Astrocyte (in vitro differentiated cells and primary cell): ENCODE data around the gene RUNX1. TPM values are rescaled to one million over a fixed set of nuclear protein-coding genes. Genes with fewer than 3 reads are reported as not detected.
A peak's percentile ranks its signal among the peaks of the same experiment; 100 is the strongest.

Source experiments
- DNase-seq: peaks from one replicate; pipeline ENCODE4 v3.0.0-alpha.2; 2010; ENCODE audit warnings: low read depth
- FAIRE-seq: peaks from 2 replicates; lab custom pipeline; 2011; peaks lifted over from hg19 to GRCh38; lab: Jason Lieb, UNC
- H2AFZ ChIP-seq: 2 replicates; pipeline ENCODE4 v1.6.0; 2012; ENCODE audit warnings: low read depth, low read length, inconsistent platforms
- H3K27ac ChIP-seq: 2 replicates; pipeline ENCODE4 v1.5.1; 2011; ENCODE audit warnings: low read depth, low read length, inconsistent platforms
- H3K27me3 ChIP-seq: 2 replicates; pipeline ENCODE4 v1.6.0; 2011; ENCODE audit warnings: low read length, inconsistent platforms; ENCODE audit not compliant: insufficient read depth
- H3K36me3 ChIP-seq: 2 replicates; pipeline ENCODE4 v1.5.1; 2011; ENCODE audit warnings: low read length, inconsistent platforms; ENCODE audit not compliant: insufficient read depth
- H3K4me1 ChIP-seq: 2 replicates; pipeline ENCODE4 v1.5.1; 2011; ENCODE audit warnings: low read length, inconsistent platforms; ENCODE audit not compliant: insufficient read depth
- H3K4me2 ChIP-seq: 2 replicates; pipeline ENCODE4 v1.6.0; 2012; ENCODE audit warnings: low read length, inconsistent platforms
- H3K4me3 ChIP-seq: 2 replicates; pipeline ENCODE4 v1.5.1; 2011; ENCODE audit warnings: low read depth, mild to moderate bottlenecking, low read length, inconsistent platforms; ENCODE audit not compliant: insufficient read depth
- H3K79me2 ChIP-seq: 2 replicates; pipeline ENCODE4 v1.6.0; 2012; ENCODE audit warnings: mild to moderate bottlenecking, low read length, inconsistent platforms; ENCODE audit not compliant: insufficient read depth
- H3K9ac ChIP-seq: 2 replicates; pipeline ENCODE4 v1.6.0; 2012; ENCODE audit warnings: mild to moderate bottlenecking, low read length, inconsistent platforms
- H3K9me3 ChIP-seq: 2 replicates; pipeline ENCODE4 v1.5.1; 2012; ENCODE audit warnings: low read depth, mild to moderate bottlenecking, low read length, inconsistent platforms; ENCODE audit not compliant: insufficient read depth
- H4K20me1 ChIP-seq: 2 replicates; pipeline ENCODE4 v1.6.0; 2012; ENCODE audit warnings: low read length, inconsistent platforms; ENCODE audit not compliant: insufficient read depth
- H3K27ac Mint-ChIP-seq: one replicate; pipeline ENCODE4 v1.8.0; 2021; ENCODE audit warnings: mild to moderate bottlenecking, mixed read lengths; ENCODE audit not compliant: unreplicated experiment
- H3K27me3 Mint-ChIP-seq: one replicate; pipeline ENCODE4 v1.8.0; 2021; ENCODE audit warnings: low read depth, mixed read lengths; ENCODE audit not compliant: unreplicated experiment
- H3K36me3 Mint-ChIP-seq: one replicate; pipeline ENCODE4 v1.8.0; 2021; ENCODE audit warnings: low read depth, mixed read lengths; ENCODE audit not compliant: unreplicated experiment
- H3K4me1 Mint-ChIP-seq: one replicate; pipeline ENCODE4 v1.8.0; 2021; ENCODE audit warnings: low read depth, mixed read lengths; ENCODE audit not compliant: unreplicated experiment
- H3K4me3 Mint-ChIP-seq: one replicate; pipeline ENCODE4 v1.8.0; 2021; ENCODE audit warnings: mild to moderate bottlenecking, moderate library complexity, mixed read lengths; ENCODE audit not compliant: unreplicated experiment
- H3K9me3 Mint-ChIP-seq: one replicate; pipeline ENCODE4 v1.8.0; 2021; ENCODE audit warnings: mild to moderate bottlenecking, mixed read lengths; ENCODE audit not compliant: unreplicated experiment
- CTCF ChIP-seq: IDR thresholded peaks from 2 replicates; pipeline ENCODE4 v1.5.1; 2011; ENCODE audit warnings: low read depth, mild to moderate bottlenecking, inconsistent platforms, low read length, moderate library complexity; ENCODE audit not compliant: insufficient read depth
- EZH2 ChIP-seq: IDR thresholded peaks from 2 replicates; pipeline ENCODE4 v1.6.1; 2012; ENCODE audit warnings: mild to moderate bottlenecking, low read length, inconsistent platforms; ENCODE audit not compliant: insufficient read depth
- total RNA-seq: library from RNA; stranded (reverse); gene quantifications from 2 replicates; pipeline ENCODE4 v1.2.1, GENCODE V29; 2021

Gene RUNX1
- total RNA-seq, 1 donor from 2014 or later, result 84.6 TPM

- Histone ChIP-seq H3K79me2 (no peaks in the 10 kb centered on the region), H3K36me3 (no peaks in the 10 kb centered on the region), H3K4me1 (peaks cover 21% of the 10 kb centered on the region), H3K4me2 (peak overlapping the region; percentile 44), H4K20me1 (no peaks in the 10 kb centered on the region), H3K4me3 (no peak overlapping the region), H3K9ac (peak overlapping the region; percentile 41), H2AFZ (no peak overlapping the region), H3K27ac (peak overlapping the region; percentile 84), H3K27me3 (no peaks in the 10 kb centered on the region), H3K9me3 (no peaks in the 10 kb centered on the region)
- H3K27me3 Mint-ChIP-seq, result no peaks in the 10 kb centered on the region
- TF ChIP-seq CTCF (no peak), EZH2 (no peak)
- FAIRE-seq, result peak; percentile 32
- peaks cover 47% of the 10 kb centered on the region for H3K4me1 Mint-ChIP-seq
- peak; percentile 80 for DNase-seq
- H3K9me3 Mint-ChIP-seq, result no peaks in the 10 kb centered on the region
- H3K27ac Mint-ChIP-seq, result peak overlapping the region; percentile 44
- no peak overlapping the region for H3K4me3 Mint-ChIP-seq
- H3K36me3 Mint-ChIP-seq, result peaks cover 2% of the 10 kb centered on the region
Observed at GRCh38 chr21:34930971-34931370, 118.1 kb downstream of the RUNX1 start.

- Histone ChIP-seq H3K9me3 (no peaks in the 10 kb centered on the region), H3K9ac (no peak overlapping the region), H3K36me3 (no peaks in the 10 kb centered on the region), H3K79me2 (no peaks in the 10 kb centered on the region), H3K27me3 (no peaks in the 10 kb centered on the region), H4K20me1 (no peaks in the 10 kb centered on the region), H3K27ac (no peak overlapping the region), H3K4me1 (peaks cover 13% of the 10 kb centered on the region), H3K4me3 (no peak overlapping the region), H3K4me2 (no peak overlapping the region), H2AFZ (no peak overlapping the region)
- Mint-ChIP-seq H3K27ac (no peak overlapping the region), H3K27me3 (no peaks in the 10 kb centered on the region), H3K4me1 (peaks cover 31% of the 10 kb centered on the region), H3K9me3 (no peaks in the 10 kb centered on the region), H3K4me3 (no peak overlapping the region), H3K36me3 (peaks cover 4% of the 10 kb centered on the region)
- no peak for FAIRE-seq
- DNase-seq, result peak; percentile 55
- TF ChIP-seq EZH2 (no peak), CTCF (no peak)
Observed at GRCh38 chr21:34928637-34929036, 120.5 kb downstream of the RUNX1 start.

GRCh38 chr21:34927992-34928391 is 121.1 kb downstream of the RUNX1 start:
- Mint-ChIP-seq H3K36me3 (peaks cover 7% of the 10 kb centered on the region), H3K27me3 (no peaks in the 10 kb centered on the region), H3K4me3 (no peak overlapping the region), H3K4me1 (peaks cover 30% of the 10 kb centered on the region), H3K27ac (no peak overlapping the region), H3K9me3 (no peaks in the 10 kb centered on the region)
- no peak overlapping the region for H3K9ac ChIP-seq
- H3K4me1 ChIP-seq, result peaks cover 13% of the 10 kb centered on the region
- no peak overlapping the region for H3K4me2 ChIP-seq
- no peaks in the 10 kb centered on the region for H3K9me3 ChIP-seq
- no peaks in the 10 kb centered on the region for H4K20me1 ChIP-seq
- H3K79me2 ChIP-seq, result no peaks in the 10 kb centered on the region
- no peak overlapping the region for H3K27ac ChIP-seq
- no peak for FAIRE-seq
- no peaks in the 10 kb centered on the region for H3K36me3 ChIP-seq
- no peak overlapping the region for H3K4me3 ChIP-seq
- TF ChIP-seq EZH2, result no peak
- no peak for TF ChIP-seq CTCF
- no peaks in the 10 kb centered on the region for H3K27me3 ChIP-seq
- peak; percentile 36 for DNase-seq
- H2AFZ ChIP-seq, result no peak overlapping the region
